Right atrium auricular region (tissue), 2 donors: Measurements from ENCODE around the gene INPP4B. TPM values are rescaled to one million over a fixed set of nuclear protein-coding genes. Genes with fewer than 3 reads are reported as not detected.

Experiments used
- DNase-seq: peaks from one replicate; pipeline ENCODE4 v3.0.0-alpha.2; 2019; ENCODE audit warnings: low spot score
- H3K27ac ChIP-seq, 2 donors: fragments of 200-600 bp; sonication (generic); 1 replicate in 1 of 2; 2 replicates in 1 of 2; pipeline ENCODE4 v1.5.1; 2016 to 2019
- H3K27me3 ChIP-seq, 2 donors: fragments of 200-600 bp; sonication (generic); one replicate each; pipeline versions ENCODE4 v1.5.1 to v1.6.0; 2017 to 2019
- H3K36me3 ChIP-seq: fragments of 200-600 bp; sonication (generic); one replicate; pipeline ENCODE4 v1.5.1; 2016
- H3K4me1 ChIP-seq, 2 donors: fragments of 200-600 bp; sonication (generic); one replicate each; pipeline versions ENCODE4 v1.5.1 to v1.6.0; 2017 to 2019
- H3K4me3 ChIP-seq, 2 donors: fragments of 200-600 bp; sonication (generic); 1 replicate in 1 of 2; 2 replicates in 1 of 2; pipeline ENCODE4 v1.5.1; 2017 to 2019; ENCODE audit warnings: mild to moderate bottlenecking in 1 of 2, moderate library complexity in 1 of 2
- H3K9me3 ChIP-seq, 2 donors: fragments of 200-600 bp; sonication (generic); one replicate each; pipeline ENCODE4 v1.5.1; 2019
- total RNA-seq, 2 donors: library from RNA; depleted of rRNA; stranded (reverse); fragments of >200 nt; gene quantifications; one replicate each; pipeline ENCODE4 v1.1.0, GENCODE V29; 2016
- TF ChIP-seq, protein P1 (sequence below), 2 donors: fragments of 200-600 bp; sonication (generic); IDR thresholded peaks; one replicate each; pipeline ENCODE4 v1.5.1; 2019; ENCODE audit warnings: antibody characterized with exemption in 2 of 2

INPP4B gene
- total RNA-seq, 2 donors from 2014 or later: 14.8 to 15.3 TPM

DNA sequence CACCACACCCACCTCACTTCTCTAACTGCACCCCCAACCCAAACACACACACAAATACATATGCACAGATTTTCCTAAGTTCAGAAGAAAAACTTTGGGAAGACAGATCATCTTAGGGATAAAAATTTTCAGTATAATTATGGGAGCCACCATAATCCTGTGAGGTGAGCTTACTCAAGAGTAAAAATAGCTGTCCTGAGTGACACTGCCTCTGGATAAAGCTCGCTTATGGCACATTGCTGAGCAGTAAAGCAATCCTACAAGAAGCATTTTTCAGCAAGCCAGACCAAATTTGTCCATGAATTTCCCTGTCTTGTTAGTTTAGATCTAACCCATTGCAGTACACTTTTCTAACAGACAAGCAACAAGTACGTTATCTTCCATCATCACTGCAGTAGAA, 83.8 kb downstream of the INPP4B start:
- Histone ChIP-seq H3K4me1 (no peaks in the 10 kb centered on the region), H3K36me3 (no peaks in the 10 kb centered on the region), H3K27ac (no peak overlapping the region), H3K27me3 (no peaks in the 10 kb centered on the region), H3K4me3 (no peak overlapping the region), H3K9me3 (no peaks in the 10 kb centered on the region)
- no peak for DNase-seq
- TF ChIP-seq, protein P1, sequence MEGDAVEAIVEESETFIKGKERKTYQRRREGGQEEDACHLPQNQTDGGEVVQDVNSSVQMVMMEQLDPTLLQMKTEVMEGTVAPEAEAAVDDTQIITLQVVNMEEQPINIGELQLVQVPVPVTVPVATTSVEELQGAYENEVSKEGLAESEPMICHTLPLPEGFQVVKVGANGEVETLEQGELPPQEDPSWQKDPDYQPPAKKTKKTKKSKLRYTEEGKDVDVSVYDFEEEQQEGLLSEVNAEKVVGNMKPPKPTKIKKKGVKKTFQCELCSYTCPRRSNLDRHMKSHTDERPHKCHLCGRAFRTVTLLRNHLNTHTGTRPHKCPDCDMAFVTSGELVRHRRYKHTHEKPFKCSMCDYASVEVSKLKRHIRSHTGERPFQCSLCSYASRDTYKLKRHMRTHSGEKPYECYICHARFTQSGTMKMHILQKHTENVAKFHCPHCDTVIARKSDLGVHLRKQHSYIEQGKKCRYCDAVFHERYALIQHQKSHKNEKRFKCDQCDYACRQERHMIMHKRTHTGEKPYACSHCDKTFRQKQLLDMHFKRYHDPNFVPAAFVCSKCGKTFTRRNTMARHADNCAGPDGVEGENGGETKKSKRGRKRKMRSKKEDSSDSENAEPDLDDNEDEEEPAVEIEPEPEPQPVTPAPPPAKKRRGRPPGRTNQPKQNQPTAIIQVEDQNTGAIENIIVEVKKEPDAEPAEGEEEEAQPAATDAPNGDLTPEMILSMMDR (IDR thresholded peaks at IDR 0.05): no peak

DNA sequence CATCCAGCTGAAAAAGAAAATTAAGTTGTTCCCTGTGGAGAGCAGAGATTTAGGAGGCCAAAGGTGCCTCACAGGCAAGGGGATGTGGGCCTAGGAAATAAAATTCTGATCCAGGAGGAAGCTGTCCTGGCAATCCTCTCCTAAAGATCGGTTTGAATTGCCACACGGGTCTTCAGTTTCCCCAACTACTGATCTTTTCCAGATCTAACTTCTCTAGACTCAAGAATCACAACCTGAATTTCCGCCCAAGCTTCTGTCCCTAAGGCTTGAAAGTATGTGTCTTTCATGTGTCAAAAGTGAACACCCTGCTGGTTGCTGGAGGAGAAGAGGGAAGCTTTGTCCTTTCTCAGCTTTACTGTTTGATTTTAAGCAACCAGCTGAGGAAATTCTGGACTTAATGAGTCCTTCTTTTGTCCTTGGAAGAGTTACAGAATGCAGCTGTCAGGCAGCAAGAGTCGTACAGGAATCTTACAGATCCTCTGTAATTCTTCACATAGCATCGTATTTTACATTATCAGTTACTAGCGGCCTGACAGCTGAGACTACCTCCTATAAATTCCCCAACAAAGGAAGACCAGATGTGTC, 93.8 kb downstream of the INPP4B start:
- TF ChIP-seq, protein P1 (IDR thresholded peaks at IDR 0.05): no peak
- DNase-seq: no peak
- Histone ChIP-seq H3K4me1 (no peaks in the 10 kb centered on the region), H3K4me3 (no peak overlapping the region), H3K27ac (no peak overlapping the region), H3K9me3 (no peaks in the 10 kb centered on the region), H3K36me3 (no peaks in the 10 kb centered on the region), H3K27me3 (no peaks in the 10 kb centered on the region)

DNA sequence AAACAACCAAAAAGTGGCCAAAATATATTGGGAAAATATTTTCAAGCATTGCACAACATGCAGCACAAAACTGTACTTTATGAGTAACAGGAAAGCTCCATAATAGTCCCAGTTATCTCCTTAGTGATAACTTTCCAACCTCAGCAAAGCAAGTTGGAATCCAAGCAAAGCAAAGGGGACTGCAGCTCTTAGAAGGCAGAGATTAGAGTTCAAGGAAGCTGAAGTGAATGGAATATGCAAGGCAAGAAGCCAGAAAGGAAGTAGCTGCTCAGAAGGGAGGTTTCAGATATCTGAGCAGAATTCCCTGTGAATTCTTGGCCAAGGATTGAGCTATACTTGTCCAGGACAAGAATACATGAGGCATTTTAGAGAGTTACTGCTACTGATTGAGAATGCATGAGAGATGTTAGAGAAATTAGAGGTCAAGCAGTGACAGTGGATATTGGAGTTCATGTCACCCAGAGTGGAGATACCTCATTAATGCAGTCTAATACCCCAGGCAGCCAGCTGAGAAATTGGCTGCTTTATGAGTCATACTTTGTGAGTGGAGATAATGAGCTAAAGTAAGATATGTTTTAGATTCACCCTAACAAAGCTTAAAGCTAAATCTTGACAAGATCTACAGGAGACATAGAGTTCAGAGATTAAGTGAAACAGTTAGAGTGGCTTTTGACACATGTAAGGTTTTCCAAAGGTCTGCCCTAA, 102.8 kb downstream of the INPP4B start:
- H3K4me1 ChIP-seq: no peaks in the 10 kb centered on the region
- no peaks in the 10 kb centered on the region for H3K36me3 ChIP-seq
- H3K27ac ChIP-seq: no peak overlapping the region
- no peak overlapping the region for H3K4me3 ChIP-seq
- no peaks in the 10 kb centered on the region for H3K9me3 ChIP-seq
- TF ChIP-seq, protein P1 (IDR thresholded peaks at IDR 0.05): no peak
- DNase-seq: no peak
- H3K27me3 ChIP-seq: no peaks in the 10 kb centered on the region

DNA sequence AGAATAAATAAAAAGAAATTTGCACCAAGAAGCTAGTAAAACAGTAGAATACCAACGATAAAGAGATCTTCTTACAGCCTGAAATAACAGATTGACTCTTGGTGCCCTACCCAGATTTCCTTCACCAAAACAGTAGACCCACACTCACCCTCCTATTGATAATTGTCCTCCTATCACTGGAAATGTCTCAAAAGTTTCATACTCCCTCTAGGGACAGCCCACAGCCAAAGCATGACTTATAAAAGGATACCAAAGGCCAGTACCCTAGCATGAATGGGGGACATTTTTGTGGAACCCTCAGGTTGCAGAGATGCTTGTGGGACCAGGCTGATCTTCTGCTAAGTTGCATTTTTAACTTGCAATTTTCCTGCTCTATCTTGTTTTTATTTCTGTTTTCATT, 104.1 kb downstream of the INPP4B start:
- DNase-seq: no peak
- TF ChIP-seq, protein P1 (IDR thresholded peaks at IDR 0.05): no peak
- Histone ChIP-seq H3K4me1 (no peaks in the 10 kb centered on the region), H3K36me3 (no peaks in the 10 kb centered on the region), H3K27ac (no peak overlapping the region), H3K4me3 (no peak overlapping the region), H3K27me3 (no peaks in the 10 kb centered on the region), H3K9me3 (no peaks in the 10 kb centered on the region)

DNA sequence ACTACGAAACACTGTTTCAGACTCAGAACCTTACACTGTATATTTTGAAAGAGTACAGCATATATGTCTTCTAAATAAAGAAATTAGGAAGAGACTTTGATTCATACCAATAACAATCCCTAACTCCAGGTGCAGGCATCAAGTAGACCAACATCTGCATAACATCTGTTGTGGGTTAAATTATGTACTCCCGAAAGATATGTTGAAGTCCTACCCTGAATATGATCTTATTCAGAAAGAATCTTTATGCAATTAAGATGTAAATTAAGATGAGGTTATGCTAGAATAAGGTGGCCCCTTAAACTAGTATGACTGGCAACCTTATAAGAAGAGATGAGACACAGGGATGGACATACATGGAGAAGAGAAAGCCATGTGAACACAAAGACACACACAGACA, 117.9 kb downstream of the INPP4B start:
- Histone ChIP-seq H3K27ac (no peak overlapping the region), H3K4me1 (no peaks in the 10 kb centered on the region), H3K4me3 (no peak overlapping the region), H3K36me3 (no peaks in the 10 kb centered on the region), H3K9me3 (no peaks in the 10 kb centered on the region), H3K27me3 (no peaks in the 10 kb centered on the region)
- TF ChIP-seq, protein P1 (IDR thresholded peaks at IDR 0.05): no peak
- no peak for DNase-seq
